Esophagus squamous epithelium (tissue), 4 donors: ENCODE data around the gene P3R3URF.

ENCODE experiments used
- POLR2A ChIP-seq, 4 donors: fragments of 450-650 bp; IDR thresholded peaks; one replicate each; pipeline ENCODE4 v1.6.1; 2017; ENCODE audit warnings: antibody characterized with exemption in 4 of 4, mild to moderate bottlenecking in 4 of 4, moderate library complexity in 3 of 4
- TF ChIP-seq, protein P1 (sequence below), 6 experiments: fragments of 450-650 bp in 4 of 6; fragments of 200-600 bp in 2 of 6; sonication (generic) in 2 of 6; IDR thresholded peaks; one replicate each; pipeline ENCODE4 v1.5.1; 2016 to 2019; ENCODE audit warnings: antibody characterized with exemption in 6 of 6, mild to moderate bottlenecking in 4 of 6, moderate library complexity in 4 of 6

- TF ChIP-seq, protein P1, sequence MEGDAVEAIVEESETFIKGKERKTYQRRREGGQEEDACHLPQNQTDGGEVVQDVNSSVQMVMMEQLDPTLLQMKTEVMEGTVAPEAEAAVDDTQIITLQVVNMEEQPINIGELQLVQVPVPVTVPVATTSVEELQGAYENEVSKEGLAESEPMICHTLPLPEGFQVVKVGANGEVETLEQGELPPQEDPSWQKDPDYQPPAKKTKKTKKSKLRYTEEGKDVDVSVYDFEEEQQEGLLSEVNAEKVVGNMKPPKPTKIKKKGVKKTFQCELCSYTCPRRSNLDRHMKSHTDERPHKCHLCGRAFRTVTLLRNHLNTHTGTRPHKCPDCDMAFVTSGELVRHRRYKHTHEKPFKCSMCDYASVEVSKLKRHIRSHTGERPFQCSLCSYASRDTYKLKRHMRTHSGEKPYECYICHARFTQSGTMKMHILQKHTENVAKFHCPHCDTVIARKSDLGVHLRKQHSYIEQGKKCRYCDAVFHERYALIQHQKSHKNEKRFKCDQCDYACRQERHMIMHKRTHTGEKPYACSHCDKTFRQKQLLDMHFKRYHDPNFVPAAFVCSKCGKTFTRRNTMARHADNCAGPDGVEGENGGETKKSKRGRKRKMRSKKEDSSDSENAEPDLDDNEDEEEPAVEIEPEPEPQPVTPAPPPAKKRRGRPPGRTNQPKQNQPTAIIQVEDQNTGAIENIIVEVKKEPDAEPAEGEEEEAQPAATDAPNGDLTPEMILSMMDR (IDR thresholded peaks at IDR 0.05): no peak
- no peak for TF ChIP-seq POLR2A (IDR thresholded peaks at IDR 0.05)
Measured at GRCh38 chr1:46176211-46176865, at the start of gene P3R3URF.
